Upper lobe of left lung (tissue), 4 donors: ENCODE data around the gene ATP6V0A1.

ENCODE experiments used
- CTCF ChIP-seq, 6 experiments: fragments of 450-650 bp in 4 of 6; fragments of 200-600 bp in 2 of 6; sonication (generic) in 2 of 6; IDR thresholded peaks; one replicate each; pipeline ENCODE4 v1.5.1; 2016 to 2019; ENCODE audit warnings: antibody characterized with exemption in 6 of 6
- EP300 ChIP-seq, 4 donors: sonication (generic); formaldehyde crosslinking; IDR thresholded peaks; one replicate each; pipeline ENCODE4 v1.5.1; 2017; ENCODE audit warnings: antibody characterized with exemption in 4 of 4, control low read depth in 2 of 4
- POLR2A ChIP-seq, 4 donors: fragments of 450-650 bp; IDR thresholded peaks; one replicate each; pipeline ENCODE4 v1.5.1; 2016 to 2017; ENCODE audit warnings: antibody characterized with exemption in 4 of 4, mild to moderate bottlenecking in 2 of 4
- POLR2AphosphoS5 ChIP-seq, 2 donors: sonication (generic); formaldehyde crosslinking; IDR thresholded peaks; one replicate each; pipeline ENCODE4 v1.5.1; 2017; ENCODE audit warnings: antibody characterized with exemption in 2 of 2

GRCh38 chr17:42559075-42559474 lies 100.4 kb downstream of the ATP6V0A1 start:
- TF ChIP-seq CTCF (IDR thresholded peaks at IDR 0.05) (no peak), POLR2A (IDR thresholded peaks at IDR 0.05) (no peak), EP300 (IDR thresholded peaks at IDR 0.05) (no peak), POLR2AphosphoS5 (IDR thresholded peaks at IDR 0.05) (no peak)
